HL-60 (cell line): Measurements from ENCODE around the gene FLOT2.

Experiments
- DNase-seq, 2 experiments: peaks; one replicate each; pipeline ENCODE4 v3.0.0-alpha.2; 2010 to 2020; ENCODE audit warnings: low read depth in 1 of 2, low spot score in 1 of 2
- H3K27ac ChIP-seq: fragments of 250-450 bp; sonication (Bioruptor Pico); replicated peaks from 2 replicates; pipeline ENCODE4 v1.5.1; 2020; ENCODE audit warnings: mild to moderate bottlenecking, moderate library complexity
- H3K27me3 ChIP-seq: fragments of 250-450 bp; sonication (Bioruptor Pico); 2 replicates; pipeline ENCODE4 v1.5.1; 2021; ENCODE audit warnings: mild to moderate bottlenecking, moderate library complexity; ENCODE audit not compliant: insufficient read depth, poor library complexity, severe bottlenecking
- H3K4me3 ChIP-seq: replicated peaks from 2 replicates; pipeline ENCODE4 v1.5.1; 2011; ENCODE audit warnings: mild to moderate bottlenecking, control low read depth, low read length; ENCODE audit not compliant: insufficient read depth
- GABPA ChIP-seq: IDR thresholded peaks from 2 replicates; pipeline ENCODE4 v1.6.1; 2012; ENCODE audit warnings: low read depth
- POLR2AphosphoS5 ChIP-seq: IDR thresholded peaks from 2 replicates; pipeline ENCODE4 v1.6.1; 2012; ENCODE audit warnings: low read depth
- SPI1 ChIP-seq: IDR thresholded peaks from 2 replicates; pipeline ENCODE4 v1.6.1; 2012; ENCODE audit warnings: low read depth, mild to moderate bottlenecking, borderline replicate concordance
- TF ChIP-seq, protein P1 (sequence below): IDR thresholded peaks from 2 replicates; pipeline ENCODE4 v1.6.1; 2012; ENCODE audit warnings: low read depth; ENCODE audit not compliant: insufficient replicate concordance
- TF ChIP-seq, protein P2 (sequence below): IDR thresholded peaks from one replicate; pipeline ENCODE4 v1.5.1; 2011; ENCODE audit warnings: low read length, control low read depth, inconsistent platforms; ENCODE audit not compliant: insufficient read depth

Gene FLOT2

DNA sequence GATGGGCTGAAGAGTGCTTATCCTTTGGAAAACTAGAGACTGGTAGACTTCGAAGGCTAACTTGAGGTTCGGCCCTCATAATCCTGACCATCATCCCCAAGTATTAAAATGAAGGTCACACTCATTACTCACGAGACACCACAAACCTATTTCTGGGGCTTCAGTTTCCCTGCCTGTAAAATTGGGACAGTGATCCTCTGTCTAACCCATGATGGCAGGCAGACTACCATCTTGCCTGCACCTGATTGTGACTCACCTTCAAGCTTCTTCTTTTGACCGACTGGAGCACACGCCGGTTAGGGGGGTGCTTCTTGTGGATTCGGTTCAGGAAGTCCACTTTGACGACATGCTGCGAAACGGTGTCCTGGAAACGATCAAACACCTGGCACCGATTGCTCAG lies 19.5 kb upstream of the FLOT2 start:
- H3K4me3 ChIP-seq, result no peak overlapping the region
- TF ChIP-seq POLR2AphosphoS5 (no peak), GABPA (no peak), SPI1 (no peak)
- TF ChIP-seq, protein P1, sequence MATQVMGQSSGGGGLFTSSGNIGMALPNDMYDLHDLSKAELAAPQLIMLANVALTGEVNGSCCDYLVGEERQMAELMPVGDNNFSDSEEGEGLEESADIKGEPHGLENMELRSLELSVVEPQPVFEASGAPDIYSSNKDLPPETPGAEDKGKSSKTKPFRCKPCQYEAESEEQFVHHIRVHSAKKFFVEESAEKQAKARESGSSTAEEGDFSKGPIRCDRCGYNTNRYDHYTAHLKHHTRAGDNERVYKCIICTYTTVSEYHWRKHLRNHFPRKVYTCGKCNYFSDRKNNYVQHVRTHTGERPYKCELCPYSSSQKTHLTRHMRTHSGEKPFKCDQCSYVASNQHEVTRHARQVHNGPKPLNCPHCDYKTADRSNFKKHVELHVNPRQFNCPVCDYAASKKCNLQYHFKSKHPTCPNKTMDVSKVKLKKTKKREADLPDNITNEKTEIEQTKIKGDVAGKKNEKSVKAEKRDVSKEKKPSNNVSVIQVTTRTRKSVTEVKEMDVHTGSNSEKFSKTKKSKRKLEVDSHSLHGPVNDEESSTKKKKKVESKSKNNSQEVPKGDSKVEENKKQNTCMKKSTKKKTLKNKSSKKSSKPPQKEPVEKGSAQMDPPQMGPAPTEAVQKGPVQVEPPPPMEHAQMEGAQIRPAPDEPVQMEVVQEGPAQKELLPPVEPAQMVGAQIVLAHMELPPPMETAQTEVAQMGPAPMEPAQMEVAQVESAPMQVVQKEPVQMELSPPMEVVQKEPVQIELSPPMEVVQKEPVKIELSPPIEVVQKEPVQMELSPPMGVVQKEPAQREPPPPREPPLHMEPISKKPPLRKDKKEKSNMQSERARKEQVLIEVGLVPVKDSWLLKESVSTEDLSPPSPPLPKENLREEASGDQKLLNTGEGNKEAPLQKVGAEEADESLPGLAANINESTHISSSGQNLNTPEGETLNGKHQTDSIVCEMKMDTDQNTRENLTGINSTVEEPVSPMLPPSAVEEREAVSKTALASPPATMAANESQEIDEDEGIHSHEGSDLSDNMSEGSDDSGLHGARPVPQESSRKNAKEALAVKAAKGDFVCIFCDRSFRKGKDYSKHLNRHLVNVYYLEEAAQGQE, result no peak
- TF ChIP-seq, protein P2, sequence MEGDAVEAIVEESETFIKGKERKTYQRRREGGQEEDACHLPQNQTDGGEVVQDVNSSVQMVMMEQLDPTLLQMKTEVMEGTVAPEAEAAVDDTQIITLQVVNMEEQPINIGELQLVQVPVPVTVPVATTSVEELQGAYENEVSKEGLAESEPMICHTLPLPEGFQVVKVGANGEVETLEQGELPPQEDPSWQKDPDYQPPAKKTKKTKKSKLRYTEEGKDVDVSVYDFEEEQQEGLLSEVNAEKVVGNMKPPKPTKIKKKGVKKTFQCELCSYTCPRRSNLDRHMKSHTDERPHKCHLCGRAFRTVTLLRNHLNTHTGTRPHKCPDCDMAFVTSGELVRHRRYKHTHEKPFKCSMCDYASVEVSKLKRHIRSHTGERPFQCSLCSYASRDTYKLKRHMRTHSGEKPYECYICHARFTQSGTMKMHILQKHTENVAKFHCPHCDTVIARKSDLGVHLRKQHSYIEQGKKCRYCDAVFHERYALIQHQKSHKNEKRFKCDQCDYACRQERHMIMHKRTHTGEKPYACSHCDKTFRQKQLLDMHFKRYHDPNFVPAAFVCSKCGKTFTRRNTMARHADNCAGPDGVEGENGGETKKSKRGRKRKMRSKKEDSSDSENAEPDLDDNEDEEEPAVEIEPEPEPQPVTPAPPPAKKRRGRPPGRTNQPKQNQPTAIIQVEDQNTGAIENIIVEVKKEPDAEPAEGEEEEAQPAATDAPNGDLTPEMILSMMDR, result no peak
- no peaks in the 10 kb centered on the region for H3K27me3 ChIP-seq
- no peak for DNase-seq
- H3K27ac ChIP-seq, result no peak overlapping the region

DNA sequence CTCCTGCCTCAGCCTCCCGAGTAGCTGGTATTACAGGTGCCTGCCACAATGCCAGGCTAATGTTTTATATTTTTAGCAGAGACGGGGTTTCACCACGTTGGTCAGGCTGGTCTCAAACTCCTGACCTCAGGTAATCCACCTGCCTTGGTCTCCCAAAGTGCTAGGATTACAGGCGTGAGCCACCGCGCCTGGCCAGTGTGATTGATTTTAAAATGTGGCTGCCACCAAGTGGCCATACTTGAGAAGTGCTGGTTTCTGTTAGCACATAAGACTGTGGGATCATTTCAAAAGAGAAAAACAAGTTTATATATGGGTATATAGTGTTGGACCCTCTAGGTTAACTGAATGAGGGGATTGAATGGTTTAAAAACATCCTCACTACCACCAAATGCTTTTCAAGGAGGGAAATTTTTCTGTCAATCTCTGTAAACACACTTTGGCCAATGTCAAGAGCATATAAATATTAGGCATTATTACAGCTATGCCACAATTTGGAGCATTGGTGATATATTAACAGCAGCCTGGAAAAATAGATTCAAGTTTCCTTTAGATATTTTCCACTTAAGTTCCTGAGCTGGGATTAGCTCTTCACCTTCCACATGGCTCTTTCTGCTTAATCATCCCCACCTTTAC lies 18.9 kb upstream of the FLOT2 start:
- H3K27ac ChIP-seq, result no peak overlapping the region
- H3K4me3 ChIP-seq, result no peak overlapping the region
- TF ChIP-seq, protein P2, result peak; percentile 23
- TF ChIP-seq GABPA, result no peak
- TF ChIP-seq POLR2AphosphoS5, result no peak
- no peak for TF ChIP-seq SPI1
- TF ChIP-seq, protein P1, result no peak
- peak in 1 of 2 experiments; percentile 37 for DNase-seq
- H3K27me3 ChIP-seq, result no peaks in the 10 kb centered on the region

DNA sequence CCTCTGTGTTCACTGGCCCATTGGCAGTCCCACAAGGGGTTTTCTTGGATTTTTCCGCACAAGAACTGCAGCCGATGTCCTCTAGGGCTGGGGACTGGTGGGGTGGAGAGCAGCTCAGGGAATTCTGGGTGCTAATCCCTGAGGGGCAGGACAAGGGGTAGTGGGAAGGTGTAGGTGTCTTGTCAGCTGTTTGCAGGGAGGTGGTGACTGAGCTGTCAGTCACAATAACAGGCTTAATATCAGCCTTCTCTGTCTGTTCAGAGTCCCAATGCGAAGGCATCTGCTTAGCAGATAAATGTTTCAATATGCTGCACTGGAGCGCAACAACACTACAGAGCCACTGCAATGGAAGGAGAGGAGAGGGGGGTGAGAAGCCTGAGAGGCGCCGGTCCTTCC lies 15.4 kb upstream of the FLOT2 start:
- no peak for TF ChIP-seq GABPA
- no peaks in the 10 kb centered on the region for H3K27me3 ChIP-seq
- no peak for DNase-seq
- H3K4me3 ChIP-seq, result no peak overlapping the region
- H3K27ac ChIP-seq, result no peak overlapping the region

DNA sequence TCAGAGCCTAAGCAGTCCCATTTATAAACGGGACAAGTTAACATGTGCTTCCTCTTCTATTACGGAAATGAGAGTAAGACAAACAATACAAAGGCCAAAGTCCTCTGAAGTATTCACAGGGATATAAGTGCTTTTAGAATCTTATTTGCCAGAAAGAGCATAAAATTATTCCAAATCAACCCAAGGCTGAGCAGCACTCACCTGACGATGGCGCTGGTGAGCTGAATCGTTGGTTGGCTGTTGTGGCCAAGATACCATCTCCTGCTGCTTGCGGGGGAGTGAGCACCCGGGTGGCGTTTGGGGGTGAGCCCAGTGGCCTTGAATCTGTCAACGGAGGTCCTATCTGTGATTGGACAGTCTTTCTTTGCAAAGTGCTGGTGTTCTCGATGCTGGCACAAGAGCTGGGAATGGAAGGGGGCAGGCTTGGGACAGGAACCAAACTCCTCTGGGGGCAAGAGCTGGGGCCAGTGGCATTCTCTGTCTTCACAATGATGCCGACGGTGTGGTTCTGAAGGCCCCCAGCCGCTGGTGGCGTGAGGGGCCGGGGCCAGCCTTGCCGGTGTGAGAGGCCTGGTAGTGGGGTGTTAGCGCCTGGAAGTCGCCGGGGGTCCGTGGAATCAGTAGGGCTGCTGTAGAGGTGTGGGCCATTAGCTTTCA lies 14.9 kb upstream of the FLOT2 start:
- DNase-seq, result peak in 1 of 2 experiments; percentile 20
- Histone ChIP-seq H3K4me3 (no peak overlapping the region), H3K27me3 (no peaks in the 10 kb centered on the region), H3K27ac (no peak overlapping the region)
- TF ChIP-seq, protein P2, result no peak
- TF ChIP-seq SPI1, result no peak
- TF ChIP-seq, protein P1, result no peak
- TF ChIP-seq GABPA, result no peak
- TF ChIP-seq POLR2AphosphoS5, result no peak
